B cell (primary cell): ENCODE measurements around the gene STX8.

ENCODE experiments used
- EZH2 ChIP-seq: IDR thresholded peaks from 2 replicates; pipeline ENCODE4 v1.6.1; 2012; ENCODE audit warnings: borderline replicate concordance, low read depth, mild to moderate bottlenecking, moderate library complexity, low read length; ENCODE audit not compliant: insufficient read depth, poor library complexity, severe bottlenecking
- TF ChIP-seq, protein P1 (sequence below): fragments of 200-600 bp; IDR thresholded peaks from one replicate; pipeline ENCODE4 v1.8.0; 2022; ENCODE audit warnings: antibody characterized with exemption, mild to moderate bottlenecking

DNA sequence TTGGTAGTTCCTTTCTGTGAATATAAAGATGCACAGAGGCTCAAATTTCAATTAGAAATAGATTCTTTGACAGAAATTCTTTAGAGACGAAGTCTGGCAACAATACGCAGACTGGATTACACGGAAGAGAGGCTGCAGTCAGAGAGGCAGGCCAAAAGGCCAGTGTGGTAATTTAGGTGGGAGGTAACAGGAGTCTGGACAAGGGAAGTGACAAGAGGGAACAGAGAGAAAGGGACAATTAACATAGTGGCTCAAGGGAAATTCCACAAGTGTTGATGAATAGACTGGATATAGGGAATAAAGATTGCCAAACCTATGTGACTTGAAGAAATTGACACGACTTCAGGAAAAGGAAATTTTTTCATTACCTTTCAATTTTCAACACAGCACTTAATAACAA, 54.6 kb downstream of the STX8 start:
- TF ChIP-seq, protein P1, sequence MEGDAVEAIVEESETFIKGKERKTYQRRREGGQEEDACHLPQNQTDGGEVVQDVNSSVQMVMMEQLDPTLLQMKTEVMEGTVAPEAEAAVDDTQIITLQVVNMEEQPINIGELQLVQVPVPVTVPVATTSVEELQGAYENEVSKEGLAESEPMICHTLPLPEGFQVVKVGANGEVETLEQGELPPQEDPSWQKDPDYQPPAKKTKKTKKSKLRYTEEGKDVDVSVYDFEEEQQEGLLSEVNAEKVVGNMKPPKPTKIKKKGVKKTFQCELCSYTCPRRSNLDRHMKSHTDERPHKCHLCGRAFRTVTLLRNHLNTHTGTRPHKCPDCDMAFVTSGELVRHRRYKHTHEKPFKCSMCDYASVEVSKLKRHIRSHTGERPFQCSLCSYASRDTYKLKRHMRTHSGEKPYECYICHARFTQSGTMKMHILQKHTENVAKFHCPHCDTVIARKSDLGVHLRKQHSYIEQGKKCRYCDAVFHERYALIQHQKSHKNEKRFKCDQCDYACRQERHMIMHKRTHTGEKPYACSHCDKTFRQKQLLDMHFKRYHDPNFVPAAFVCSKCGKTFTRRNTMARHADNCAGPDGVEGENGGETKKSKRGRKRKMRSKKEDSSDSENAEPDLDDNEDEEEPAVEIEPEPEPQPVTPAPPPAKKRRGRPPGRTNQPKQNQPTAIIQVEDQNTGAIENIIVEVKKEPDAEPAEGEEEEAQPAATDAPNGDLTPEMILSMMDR: no peak
- no peak for TF ChIP-seq EZH2
